SK-N-DZ (cell line): ENCODE results near the gene SH2D5.

Experiments
- DNase-seq: peaks from one replicate; pipeline ENCODE4 v3.0.0-alpha.2; 2015; ENCODE audit warnings: low spot score

SH2D5 gene

DNA sequence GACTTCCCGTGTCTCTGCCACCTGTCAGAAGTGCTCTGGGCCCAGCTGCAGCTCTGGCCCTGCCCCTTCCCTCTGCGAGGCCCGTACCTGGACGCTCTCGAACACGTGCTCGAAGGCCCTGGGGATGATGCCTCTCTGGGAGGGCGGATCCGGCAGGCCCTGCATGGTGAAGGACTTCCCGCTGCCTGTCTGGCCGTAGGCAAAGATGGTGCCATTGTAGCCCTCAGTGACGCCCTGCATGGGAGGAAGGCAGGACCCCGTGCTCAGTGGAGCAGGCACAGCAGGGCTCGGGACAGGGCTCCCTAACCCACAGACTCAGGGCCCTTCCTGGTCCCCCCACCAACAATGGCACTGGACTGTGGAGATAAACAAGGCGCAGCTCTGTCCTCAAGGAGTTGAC lies 17.1 kb downstream of the SH2D5 start:
- no peak for DNase-seq

- no peak for DNase-seq
Measured at GRCh38 chr1:20713440-20713839, 19.1 kb downstream of the SH2D5 start.

DNA sequence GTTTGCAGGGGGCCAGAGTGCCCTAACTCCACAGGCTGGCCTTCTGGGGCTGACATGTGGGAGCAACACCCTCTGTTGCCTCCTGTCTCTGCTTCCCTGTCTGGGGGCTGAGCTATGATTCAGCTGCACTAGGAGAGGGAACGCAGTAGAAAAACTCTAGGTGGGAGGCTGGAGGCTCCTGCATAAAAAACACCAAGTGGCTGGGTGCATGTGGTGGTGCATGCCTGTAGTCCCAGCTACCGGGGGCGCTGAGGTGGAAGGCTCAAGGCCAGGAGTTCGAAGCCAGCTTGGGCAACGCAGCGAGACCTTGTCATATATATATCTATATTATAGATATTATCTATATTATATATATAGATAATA lies 20.3 kb downstream of the SH2D5 start:
- DNase-seq, result no peak

- peak; percentile 77 for DNase-seq
Measured at GRCh38 chr1:20711285-20712214, 21.0 kb downstream of the SH2D5 start.

- DNase-seq, result no peak
Measured at GRCh38 chr1:20710469-20711284, 21.8 kb downstream of the SH2D5 start.

DNA sequence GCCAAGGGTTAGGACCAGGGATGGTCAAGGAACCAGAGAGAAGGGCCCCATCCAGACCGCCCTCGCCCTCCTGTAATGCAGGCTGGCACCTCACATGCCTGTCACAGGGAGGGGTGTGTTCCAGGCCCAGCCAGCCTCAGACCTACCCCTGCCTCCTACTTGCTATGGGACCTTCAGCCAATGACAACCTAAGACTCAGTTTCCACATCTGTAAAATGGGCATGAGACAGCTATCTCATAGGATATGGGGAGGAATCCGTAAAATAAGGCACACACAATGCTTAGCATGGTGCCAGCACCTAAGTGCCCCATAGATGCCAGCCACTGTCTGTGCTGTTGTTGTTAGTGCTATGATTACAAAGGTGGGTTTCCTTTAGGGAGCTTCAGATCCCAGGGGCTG lies 22.6 kb downstream of the SH2D5 start:
- no peak for DNase-seq

GRCh38 chr1:20708891-20709290 lies 23.6 kb downstream of the SH2D5 start:
- DNase-seq, result no peak

DNA sequence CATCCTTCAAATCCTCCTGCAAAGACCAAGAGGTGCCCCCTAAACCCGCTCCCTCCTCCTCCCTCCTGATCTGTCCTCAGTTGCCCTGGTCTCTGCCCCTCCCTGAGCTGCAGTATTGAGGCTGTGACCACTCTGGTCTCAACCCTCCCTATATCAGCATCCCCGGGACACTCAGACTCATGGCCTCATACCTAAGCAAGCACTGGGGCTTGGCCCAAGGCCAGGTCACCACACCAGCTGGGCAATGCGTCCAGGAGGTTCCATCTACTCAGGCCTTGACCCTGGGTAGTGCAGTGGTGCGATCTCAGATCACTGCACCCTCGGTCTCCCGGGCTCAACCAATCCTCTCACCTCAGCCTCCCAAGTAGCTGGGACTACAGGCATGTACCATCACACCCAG lies 24.4 kb downstream of the SH2D5 start:
- DNase-seq, result no peak

- no peak for DNase-seq
Measured at GRCh38 chr1:20706841-20707240, 25.7 kb downstream of the SH2D5 start.

GRCh38 chr1:20705203-20705755 lies 27.2 kb downstream of the SH2D5 start:
- DNase-seq, result no peak

DNA sequence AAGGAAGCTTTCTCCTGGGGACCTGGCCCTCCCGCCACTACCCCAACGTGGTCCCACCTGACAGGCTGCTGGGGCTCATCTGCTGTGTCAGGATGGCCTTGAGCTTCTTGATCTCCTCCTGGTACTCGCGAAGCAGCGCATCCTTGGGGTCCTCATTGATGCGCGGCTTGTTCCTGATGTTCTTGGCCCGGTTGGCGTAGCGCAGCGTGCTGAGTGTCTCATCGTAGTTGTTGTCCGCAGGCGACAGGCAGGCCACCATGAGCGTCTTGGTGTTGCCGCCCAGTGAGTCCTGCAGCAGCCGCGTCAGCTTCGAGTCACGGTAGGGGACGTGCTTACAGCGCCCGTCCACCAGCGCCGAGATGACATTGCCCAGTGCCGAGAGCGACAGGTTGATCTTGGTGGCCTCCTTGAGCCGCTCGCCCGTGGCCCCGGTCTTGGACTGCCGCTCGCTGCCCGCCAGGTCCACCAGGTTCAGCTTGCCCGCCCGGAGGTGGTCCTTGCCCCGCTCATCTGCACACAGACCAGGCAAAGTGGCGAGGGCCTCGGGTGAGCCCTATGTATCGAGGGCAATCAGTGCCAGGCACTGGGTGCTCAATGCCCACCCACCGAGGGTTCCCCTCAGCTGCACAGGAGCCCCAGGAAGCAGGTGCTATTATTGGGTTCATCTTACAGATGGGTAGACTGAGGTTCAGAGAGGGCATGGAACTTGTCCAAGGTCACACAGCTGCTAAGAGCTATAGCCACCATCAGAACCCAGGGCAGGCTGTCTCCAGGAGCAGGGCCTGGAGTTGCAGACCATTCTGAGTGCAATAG lies 27.9 kb downstream of the SH2D5 start:
- DNase-seq, result no peak

DNA sequence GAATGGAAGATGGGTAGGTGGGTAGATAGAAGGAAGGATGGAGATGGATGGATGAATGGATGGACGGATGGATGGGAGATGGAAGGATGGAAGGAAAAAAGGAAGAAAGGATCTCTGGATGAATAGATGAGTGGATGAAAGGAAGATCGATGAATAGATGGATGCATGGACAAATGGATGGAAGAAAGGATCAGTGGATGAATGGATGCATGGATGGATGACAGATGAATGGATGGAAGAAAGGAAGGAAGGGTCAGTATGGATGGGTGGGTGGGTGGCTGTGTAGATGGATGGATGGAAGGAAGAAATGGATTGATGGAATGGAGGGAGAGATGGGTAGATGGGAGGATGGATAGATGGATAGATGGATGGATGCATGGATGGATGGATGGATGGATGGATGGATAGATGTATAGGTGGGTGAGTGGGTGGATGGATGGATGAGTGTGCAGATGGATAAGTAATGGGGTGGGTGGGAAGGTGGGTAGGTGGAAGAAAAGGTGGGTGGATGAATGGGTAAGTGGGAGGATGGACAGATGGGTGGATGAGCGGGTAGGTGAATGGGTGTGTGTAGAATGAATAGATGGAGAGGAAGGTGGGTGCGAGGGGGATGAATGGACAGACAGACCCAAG lies 29.3 kb downstream of the SH2D5 start:
- DNase-seq, result no peak

DNA sequence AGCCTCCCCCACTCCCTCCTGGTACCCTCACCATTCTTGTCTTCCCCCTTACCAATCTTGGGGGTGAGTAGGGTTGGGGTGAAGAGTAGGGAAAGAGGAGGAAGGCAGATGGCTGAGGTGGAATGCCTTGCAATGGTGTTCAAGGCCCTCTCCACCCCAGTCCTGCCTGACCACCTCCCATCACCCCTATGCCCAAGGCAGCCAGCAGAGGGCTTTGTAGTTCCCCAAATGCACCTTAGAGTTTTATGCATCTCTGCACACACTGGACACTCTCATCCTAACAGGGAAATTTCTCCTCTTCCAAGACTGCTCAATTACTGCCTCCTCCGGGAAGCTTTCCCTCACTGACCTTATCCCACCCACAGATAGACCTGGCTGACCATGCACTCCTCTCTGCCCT lies 30.1 kb downstream of the SH2D5 start:
- no peak for DNase-seq

DNA sequence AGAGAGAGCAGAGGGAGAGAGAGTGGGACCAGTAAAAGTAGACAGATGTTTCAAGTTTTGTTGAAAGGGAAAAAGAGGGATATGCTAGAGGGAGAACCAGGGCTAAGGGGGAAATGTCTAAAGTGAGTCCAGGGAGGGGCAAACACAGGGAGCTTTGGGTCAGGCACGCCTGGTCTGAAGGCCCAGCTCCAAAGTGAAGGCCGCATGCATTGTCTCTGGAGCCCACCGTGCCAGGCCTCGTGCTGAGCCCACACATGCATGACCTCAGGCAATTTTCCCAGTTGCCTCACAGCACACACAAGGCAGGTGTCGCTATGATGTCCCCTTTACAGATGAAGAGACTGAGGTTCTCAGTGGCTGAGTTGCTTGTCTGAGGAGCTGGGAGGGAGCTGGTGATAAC lies 30.7 kb downstream of the SH2D5 start:
- no peak for DNase-seq

DNA sequence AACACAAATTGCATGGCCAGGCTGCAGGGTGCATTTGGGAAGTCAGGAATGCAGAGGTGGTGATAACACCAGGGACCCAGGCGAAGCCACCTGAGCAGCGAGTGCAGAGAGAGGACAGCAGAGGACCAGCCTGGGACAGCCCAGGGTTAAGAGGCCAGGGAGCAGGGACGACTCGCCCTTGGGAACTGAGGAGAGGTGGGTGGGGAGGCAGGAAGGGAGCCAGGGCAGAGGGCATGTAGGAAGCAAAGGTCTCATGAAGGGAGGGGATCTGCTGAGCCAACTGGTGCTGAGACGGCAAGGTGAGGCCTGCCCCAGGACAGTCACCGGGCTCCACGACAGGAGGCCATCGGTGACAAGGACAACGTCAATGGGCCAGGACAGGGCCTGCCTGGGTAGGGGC lies 31.1 kb downstream of the SH2D5 start:
- no peak for DNase-seq

DNA sequence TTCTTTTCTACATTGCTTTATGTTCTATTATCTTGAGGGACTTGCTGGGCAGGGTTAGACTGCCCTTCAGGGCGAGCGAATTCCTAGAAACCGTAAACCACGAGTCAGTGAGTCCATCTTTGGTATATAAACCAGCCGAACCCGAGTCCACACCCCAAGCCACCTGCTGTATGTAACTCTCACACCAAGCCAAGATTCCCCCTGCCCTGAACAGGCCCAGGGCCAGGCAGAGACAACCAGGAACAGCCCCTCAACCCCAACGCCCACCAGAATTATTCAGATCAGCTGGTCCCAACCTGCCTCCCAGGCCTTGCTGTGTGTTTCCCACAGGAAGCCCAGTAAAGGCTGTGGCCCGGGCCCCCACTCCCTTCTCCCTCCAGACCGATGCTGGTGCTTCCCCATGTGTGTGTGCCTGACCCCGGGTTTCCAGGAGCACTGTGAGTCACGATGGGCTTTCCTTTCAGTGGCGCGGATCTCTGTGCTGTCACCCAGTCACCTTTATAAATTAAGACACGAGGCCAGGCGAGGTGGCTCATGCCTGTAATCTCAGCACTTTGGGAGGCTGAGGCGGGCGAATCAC lies 31.8 kb downstream of the SH2D5 start:
- no peak for DNase-seq

GRCh38 chr1:20699558-20699957 lies 32.9 kb downstream of the SH2D5 start:
- no peak for DNase-seq

- DNase-seq, result no peak
Measured at GRCh38 chr1:20698195-20698910, 34.1 kb downstream of the SH2D5 start.

- DNase-seq, result no peak
Measured at GRCh38 chr1:20697563-20697962, 34.9 kb downstream of the SH2D5 start.
